Islet of Langerhans (tissue), 1 donor: ENCODE data around the gene SOHLH1.

Source experiments
- FAIRE-seq: peaks from one replicate; lab custom pipeline; 2011; peaks lifted over from hg19 to GRCh38; lab: Jason Lieb, UNC

The SOHLH1 gene

DNA sequence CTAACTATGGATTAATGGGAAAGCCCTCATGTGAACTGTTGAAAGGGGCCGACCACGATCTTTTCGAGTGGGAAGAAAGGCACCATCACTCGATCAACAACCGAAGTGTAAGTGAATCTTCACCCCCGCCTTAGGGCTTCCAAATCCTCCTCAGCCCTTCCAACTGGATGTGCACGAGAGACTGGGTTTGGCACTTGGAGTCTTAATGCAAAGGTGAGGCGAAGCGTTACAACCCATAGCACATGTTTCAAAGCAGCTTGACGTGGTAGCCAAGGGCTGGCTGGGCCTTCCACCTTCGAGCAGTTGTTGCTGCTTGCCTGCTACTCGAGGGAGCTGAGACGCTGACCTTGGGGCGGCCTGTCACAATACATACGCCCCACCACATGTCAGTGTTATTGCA lies 41.9 kb downstream of the SOHLH1 start:
- FAIRE-seq, result no peak

DNA sequence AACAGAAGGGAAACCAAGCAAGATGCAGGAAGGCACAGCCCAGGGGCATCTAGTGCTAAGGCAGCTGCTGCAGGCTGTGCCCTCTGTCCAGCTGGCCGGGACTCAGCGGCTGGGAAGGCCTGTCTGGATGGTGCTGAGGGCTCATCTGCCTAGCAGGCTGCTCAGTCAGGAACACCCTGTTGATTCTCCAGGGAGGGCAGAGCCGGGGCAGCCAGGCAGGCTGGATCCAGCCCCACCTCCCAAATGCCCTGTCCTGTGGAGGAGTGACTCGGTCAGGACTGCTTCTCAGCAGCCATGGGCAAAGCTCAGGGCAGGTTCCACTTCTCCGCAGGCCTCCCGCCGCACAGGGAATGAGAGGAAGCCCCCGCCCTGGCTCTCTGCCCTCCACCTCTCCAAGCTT lies 44.0 kb downstream of the SOHLH1 start:
- FAIRE-seq, result no peak

DNA sequence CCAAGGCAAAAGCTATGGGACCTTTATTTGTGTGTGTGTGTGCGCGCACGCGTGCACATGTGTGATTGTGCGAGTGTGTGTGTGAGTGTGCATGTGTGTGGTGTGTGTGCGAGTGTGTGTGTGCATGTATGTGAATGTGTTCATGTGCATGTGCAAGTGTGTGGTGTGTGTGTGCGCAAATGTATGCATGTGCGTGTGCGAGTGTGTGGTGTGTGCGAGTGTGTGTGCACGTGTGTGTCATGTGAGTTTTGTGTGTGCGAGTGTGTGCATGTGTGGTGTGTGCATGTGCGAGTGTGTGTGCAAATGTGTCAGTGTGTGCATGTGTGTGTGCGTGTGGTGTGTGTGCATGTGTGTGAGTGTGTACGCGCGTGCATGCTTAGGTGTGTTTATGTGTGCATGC lies 48.9 kb downstream of the SOHLH1 start:
- no peak for FAIRE-seq

DNA sequence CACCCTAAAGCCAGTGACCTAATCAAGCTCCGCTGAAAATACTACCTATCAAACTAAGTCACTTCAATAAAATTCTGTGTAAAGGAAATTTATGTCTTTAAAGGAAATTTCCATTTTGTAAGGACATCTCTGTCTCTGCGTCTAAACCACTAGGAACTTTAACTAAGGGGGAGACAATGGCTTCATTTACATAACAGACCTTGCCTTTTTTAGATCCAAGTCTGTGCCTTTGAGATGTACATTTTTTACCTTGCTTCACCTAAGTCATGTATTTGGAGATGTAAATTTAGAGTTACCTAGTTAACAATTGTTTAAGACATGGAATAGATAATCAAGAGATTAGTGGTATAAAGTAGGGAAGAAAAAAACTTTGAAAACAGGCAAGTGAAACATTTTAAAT lies 49.8 kb downstream of the SOHLH1 start:
- FAIRE-seq, result no peak

DNA sequence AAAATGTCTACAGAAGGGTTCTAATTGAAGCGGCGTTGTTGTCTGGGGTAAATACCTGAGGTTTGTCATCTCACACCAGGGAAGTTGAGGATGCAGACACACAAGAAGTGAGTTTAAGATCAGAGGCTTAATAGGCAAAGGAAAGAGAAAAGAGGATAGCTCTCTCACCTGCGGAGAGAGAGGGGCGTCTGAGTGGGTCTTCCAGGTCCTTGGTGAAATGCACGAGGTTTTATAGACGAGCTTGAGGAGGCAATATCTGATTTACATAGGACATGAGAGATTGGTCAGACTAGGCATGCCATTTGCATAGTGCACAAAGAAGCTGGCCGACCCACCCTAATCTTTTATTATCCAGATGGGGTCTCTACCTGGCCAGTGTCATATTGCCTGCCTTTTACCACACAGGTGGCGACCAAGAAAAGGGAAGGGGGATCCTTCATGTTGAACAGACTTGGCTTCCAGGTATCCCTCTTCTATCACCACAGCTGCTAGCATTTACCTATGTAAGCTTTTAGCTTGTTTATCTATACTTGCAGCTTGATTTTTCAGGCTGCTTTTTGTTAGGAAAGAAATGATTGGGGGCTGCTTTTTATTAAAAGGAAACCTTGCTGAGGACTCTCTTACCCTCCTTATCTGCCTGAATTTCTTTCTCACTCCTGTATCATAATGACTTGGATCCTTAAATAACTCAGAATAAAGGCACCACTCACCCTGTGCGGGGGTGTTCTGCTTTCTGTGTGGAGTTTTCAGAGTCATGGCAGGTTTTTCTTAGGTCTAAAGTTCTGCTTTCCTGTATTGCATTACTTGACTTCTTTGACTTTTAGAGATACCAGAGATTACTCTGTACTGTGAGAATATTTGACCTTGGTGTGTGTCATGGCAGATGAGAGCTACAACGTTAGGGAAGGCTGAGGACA lies 50.5 kb downstream of the SOHLH1 start:
- FAIRE-seq, result no peak

DNA sequence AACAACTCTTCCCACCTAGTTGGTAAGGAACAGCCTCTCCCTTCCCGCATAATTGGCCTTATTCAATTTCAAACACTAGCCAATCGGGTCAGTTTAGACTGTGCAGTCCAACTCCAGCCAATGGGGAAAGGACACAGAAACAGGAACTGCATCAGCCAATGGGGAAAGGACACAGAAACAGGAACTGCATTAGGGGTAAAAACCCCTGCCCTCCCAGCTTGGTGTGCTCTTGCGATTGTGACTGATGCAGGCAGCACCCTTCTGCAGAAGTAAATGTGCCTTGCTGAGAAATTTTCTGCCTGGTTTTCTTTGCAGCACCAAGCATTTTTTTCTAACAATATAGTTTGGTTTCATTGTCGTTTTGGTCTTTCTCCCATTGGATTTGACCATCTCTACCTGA lies 51.4 kb downstream of the SOHLH1 start:
- no peak for FAIRE-seq

DNA sequence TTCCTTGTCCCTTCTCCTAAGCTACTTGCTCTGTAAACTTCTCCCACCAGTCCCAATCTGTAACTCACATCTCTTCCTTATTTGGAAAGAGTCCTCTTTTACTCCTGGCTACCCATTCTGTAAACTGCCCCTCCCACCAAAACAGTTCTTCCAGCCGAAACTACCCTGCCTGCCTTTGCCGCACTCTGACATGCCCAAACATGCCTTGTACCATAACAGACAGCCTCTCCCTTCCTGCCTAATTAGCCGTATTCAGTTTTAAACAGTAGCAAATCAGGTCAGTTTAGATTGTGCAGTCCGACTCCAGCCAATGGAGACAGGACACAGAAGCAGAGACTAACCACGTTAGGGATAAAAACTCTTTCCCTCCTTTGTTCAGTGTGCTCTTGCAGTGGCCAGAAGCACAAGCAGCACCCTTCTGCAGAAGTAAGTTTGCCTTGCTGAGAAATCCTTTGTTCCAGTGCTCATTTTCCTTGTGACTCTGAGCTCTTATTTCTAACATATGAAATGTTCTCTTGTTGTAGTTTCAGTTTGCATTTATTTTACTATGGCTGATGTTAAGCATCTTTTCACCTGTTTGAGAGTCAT lies 54.6 kb downstream of the SOHLH1 start:
- no peak for FAIRE-seq
